Fibroblast of pulmonary artery (primary cell): ENCODE results near the gene RORC.
A peak's percentile ranks its signal among the peaks of the same experiment; 100 is the strongest.

Source experiments
- DNase-seq: peaks from one replicate; pipeline ENCODE4 v3.0.0-alpha.2; 2010; ENCODE audit warnings: low read depth
- H3K4me3 ChIP-seq: replicated peaks from 2 replicates; pipeline ENCODE4 v1.5.1; 2011; ENCODE audit warnings: low read depth, mild to moderate bottlenecking, control low read depth, low read length, moderate library complexity
- TF ChIP-seq, protein P1 (sequence below): IDR thresholded peaks from 2 replicates; pipeline ENCODE4 v1.5.1; 2011; ENCODE audit warnings: mild to moderate bottlenecking, control low read depth, low read length, inconsistent platforms; ENCODE audit errors: missing control alignments

RORC gene

DNA sequence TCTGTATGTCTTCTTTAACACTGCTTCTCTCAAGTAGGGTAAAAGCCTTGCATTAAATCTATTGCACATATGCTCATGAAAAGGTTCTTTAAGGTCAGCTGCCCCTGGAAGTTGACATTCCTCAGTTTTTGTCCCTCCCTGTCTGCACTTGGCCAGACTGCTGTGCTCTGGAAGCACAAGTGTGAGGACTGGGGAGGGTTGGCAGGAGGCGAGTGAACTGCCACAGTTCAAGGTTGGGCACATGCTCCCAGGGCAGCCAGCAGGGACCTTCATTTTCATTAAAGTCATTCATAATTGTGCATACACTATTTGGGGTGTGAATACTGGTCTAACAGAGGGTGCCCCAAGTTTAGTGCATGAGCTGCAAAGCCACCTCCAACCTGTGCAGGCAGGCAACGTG is 32.8 kb upstream of the RORC start:
- H3K4me3 ChIP-seq = no peak overlapping the region
- TF ChIP-seq, protein P1, sequence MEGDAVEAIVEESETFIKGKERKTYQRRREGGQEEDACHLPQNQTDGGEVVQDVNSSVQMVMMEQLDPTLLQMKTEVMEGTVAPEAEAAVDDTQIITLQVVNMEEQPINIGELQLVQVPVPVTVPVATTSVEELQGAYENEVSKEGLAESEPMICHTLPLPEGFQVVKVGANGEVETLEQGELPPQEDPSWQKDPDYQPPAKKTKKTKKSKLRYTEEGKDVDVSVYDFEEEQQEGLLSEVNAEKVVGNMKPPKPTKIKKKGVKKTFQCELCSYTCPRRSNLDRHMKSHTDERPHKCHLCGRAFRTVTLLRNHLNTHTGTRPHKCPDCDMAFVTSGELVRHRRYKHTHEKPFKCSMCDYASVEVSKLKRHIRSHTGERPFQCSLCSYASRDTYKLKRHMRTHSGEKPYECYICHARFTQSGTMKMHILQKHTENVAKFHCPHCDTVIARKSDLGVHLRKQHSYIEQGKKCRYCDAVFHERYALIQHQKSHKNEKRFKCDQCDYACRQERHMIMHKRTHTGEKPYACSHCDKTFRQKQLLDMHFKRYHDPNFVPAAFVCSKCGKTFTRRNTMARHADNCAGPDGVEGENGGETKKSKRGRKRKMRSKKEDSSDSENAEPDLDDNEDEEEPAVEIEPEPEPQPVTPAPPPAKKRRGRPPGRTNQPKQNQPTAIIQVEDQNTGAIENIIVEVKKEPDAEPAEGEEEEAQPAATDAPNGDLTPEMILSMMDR = no peak
- no peak for DNase-seq

DNA sequence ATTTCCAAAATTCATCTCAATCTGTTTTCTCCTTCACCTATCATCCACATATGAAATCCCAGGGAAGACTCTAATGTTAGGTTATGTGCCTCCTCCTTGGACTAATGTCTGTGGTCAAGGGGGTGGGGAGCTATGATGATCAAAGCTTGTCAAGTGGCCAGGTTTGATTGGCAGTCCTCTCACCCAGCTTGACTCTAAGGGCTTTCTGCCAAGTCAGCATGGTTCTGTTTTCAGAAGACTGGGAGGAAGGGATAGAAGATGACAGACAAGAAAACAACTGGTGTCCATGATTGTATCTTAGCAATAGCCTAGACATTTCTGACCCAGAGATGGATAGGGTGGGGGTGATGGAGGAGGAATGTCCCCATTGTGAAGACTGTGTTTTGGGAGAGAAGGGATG is 31.0 kb upstream of the RORC start:
- TF ChIP-seq, protein P1 = no peak
- H3K4me3 ChIP-seq = no peak overlapping the region
- DNase-seq = no peak

- TF ChIP-seq, protein P1 = no peak
- H3K4me3 ChIP-seq = no peak overlapping the region
- DNase-seq = no peak
Observed at GRCh38 chr1:151860504-151861187, 29.0 kb upstream of the RORC start.

- no peak overlapping the region for H3K4me3 ChIP-seq
- TF ChIP-seq, protein P1 = no peak
- DNase-seq = no peak
Observed at GRCh38 chr1:151859891-151860293, 28.3 kb upstream of the RORC start.

DNA sequence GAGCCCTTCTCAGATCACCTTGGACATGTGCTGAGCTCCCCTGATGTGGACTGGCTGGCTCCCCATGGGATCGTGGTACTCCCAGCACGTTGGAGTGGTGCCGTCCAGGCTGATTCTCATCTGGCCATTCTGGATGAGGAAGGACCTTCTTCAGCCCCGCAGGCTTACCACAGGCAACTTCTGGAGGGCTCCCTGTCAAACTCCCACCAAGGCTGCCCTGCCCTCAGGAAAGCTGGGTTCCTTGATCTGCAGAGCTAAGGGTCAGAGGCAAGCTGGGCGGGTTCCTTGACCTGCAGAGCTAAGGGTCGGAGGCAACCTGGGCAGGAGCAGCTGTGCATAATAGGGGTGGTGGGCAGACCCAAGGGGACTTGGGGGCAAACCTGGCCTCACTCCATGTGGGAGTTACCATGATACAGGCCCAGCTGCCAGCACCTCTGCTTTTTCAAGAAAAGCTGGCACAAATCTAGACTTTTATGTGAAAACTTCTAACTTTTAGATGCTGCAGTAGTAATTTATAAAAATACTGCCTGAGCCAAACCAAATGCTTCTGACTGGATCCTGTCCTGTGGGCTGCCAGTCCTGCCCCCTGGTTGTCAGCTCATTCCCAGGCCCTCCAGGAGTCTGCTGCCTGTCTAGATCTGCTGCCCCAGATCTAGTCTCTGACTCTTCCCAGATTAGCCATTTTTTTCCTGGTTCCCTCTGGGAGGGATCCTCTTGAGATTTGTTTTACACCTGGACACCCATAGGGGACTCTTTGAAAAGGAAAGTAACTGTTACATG is 27.5 kb upstream of the RORC start:
- TF ChIP-seq, protein P1 = no peak
- DNase-seq = no peak
- no peak overlapping the region for H3K4me3 ChIP-seq

GRCh38 chr1:151858030-151858746 is 26.6 kb upstream of the RORC start:
- no peak overlapping the region for H3K4me3 ChIP-seq
- DNase-seq = peak; percentile 43
- TF ChIP-seq, protein P1 = no peak
